Nephron progenitor cell (in vitro differentiated cells): Measurements from ENCODE around the gene NFIX.

Source experiments
- DNase-seq: peaks from one replicate; pipeline ENCODE4 v3.0.0; 2021
- H3K27ac Mint-ChIP-seq: 2 replicates; pipeline ENCODE4 v1.8.0; 2021; ENCODE audit warnings: mild to moderate bottlenecking, moderate library complexity, mixed read lengths
- H3K27me3 Mint-ChIP-seq: 2 replicates; pipeline ENCODE4 v1.8.0; 2021; ENCODE audit warnings: mild to moderate bottlenecking, low read depth, mixed read lengths; ENCODE audit not compliant: poor library complexity
- H3K36me3 Mint-ChIP-seq: 2 replicates; pipeline ENCODE4 v1.8.0; 2021; ENCODE audit warnings: low read depth, mixed read lengths
- H3K4me1 Mint-ChIP-seq: 2 replicates; pipeline ENCODE4 v1.8.0; 2021; ENCODE audit warnings: mixed read lengths
- H3K4me3 Mint-ChIP-seq: 2 replicates; pipeline ENCODE4 v1.8.0; 2021; ENCODE audit warnings: mild to moderate bottlenecking, moderate library complexity, mixed read lengths
- H3K9me3 Mint-ChIP-seq: 2 replicates; pipeline ENCODE4 v1.8.0; 2021; ENCODE audit warnings: mild to moderate bottlenecking, moderate library complexity, mixed read lengths
- CTCF ChIP-seq: fragments of 200-600 bp; sonication (generic); IDR thresholded peaks from 2 replicates; pipeline ENCODE4 v1.5.0; 2021; ENCODE audit warnings: antibody characterized with exemption

NFIX gene

GRCh38 chr19:13070425-13071140 is 75.3 kb downstream of the NFIX start:
- H3K4me3 Mint-ChIP-seq: no peak overlapping the region
- H3K27me3 Mint-ChIP-seq: peaks cover 90% of the 10 kb centered on the region
- TF ChIP-seq CTCF: no peak
- no peak for DNase-seq
- no peaks in the 10 kb centered on the region for H3K4me1 Mint-ChIP-seq
- H3K9me3 Mint-ChIP-seq: no peaks in the 10 kb centered on the region
- H3K27ac Mint-ChIP-seq: no peak overlapping the region
- no peaks in the 10 kb centered on the region for H3K36me3 Mint-ChIP-seq

GRCh38 chr19:13071444-13072187 is 76.3 kb downstream of the NFIX start:
- DNase-seq: no peak
- Mint-ChIP-seq H3K4me3 (no peak overlapping the region), H3K4me1 (no peaks in the 10 kb centered on the region), H3K9me3 (no peaks in the 10 kb centered on the region), H3K36me3 (no peaks in the 10 kb centered on the region), H3K27me3 (peaks cover 88% of the 10 kb centered on the region), H3K27ac (no peak overlapping the region)
- TF ChIP-seq CTCF: no peak

GRCh38 chr19:13072188-13072908 is 77.1 kb downstream of the NFIX start:
- no peaks in the 10 kb centered on the region for H3K9me3 Mint-ChIP-seq
- no peaks in the 10 kb centered on the region for H3K36me3 Mint-ChIP-seq
- H3K27ac Mint-ChIP-seq: no peak overlapping the region
- H3K4me1 Mint-ChIP-seq: peaks cover 4% of the 10 kb centered on the region
- H3K27me3 Mint-ChIP-seq: peaks cover 86% of the 10 kb centered on the region
- no peak for TF ChIP-seq CTCF
- no peak overlapping the region for H3K4me3 Mint-ChIP-seq
- DNase-seq: no peak

- H3K36me3 Mint-ChIP-seq: no peaks in the 10 kb centered on the region
- no peaks in the 10 kb centered on the region for H3K9me3 Mint-ChIP-seq
- no peak for TF ChIP-seq CTCF
- no peak overlapping the region for H3K27ac Mint-ChIP-seq
- peaks cover 13% of the 10 kb centered on the region for H3K4me1 Mint-ChIP-seq
- DNase-seq: no peak
- no peak overlapping the region for H3K4me3 Mint-ChIP-seq
- peaks cover 88% of the 10 kb centered on the region for H3K27me3 Mint-ChIP-seq
Measured at GRCh38 chr19:13073263-13073662, 78.0 kb downstream of the NFIX start.

GRCh38 chr19:13074378-13074777 is 79.1 kb downstream of the NFIX start:
- H3K9me3 Mint-ChIP-seq: no peaks in the 10 kb centered on the region
- no peak overlapping the region for H3K4me3 Mint-ChIP-seq
- TF ChIP-seq CTCF: no peak
- no peak for DNase-seq
- peaks cover 77% of the 10 kb centered on the region for H3K27me3 Mint-ChIP-seq
- no peaks in the 10 kb centered on the region for H3K36me3 Mint-ChIP-seq
- peaks cover 16% of the 10 kb centered on the region for H3K4me1 Mint-ChIP-seq
- no peak overlapping the region for H3K27ac Mint-ChIP-seq
